ENCODE data around the gene RETN.

- TF ChIP-seq CTCF (conservative IDR thresholded peaks at IDR 0.05; ENCODE audit: low read length) (no peak), EZH2phosphoT487 (IDR thresholded peaks at IDR 0.05; ENCODE audit: borderline replicate concordance, low read depth, low read length) (no peak)
Measured at GRCh38 chr19:7654401-7654800, 14.4 kb upstream of the RETN start.

All from OCI-LY7 (cell line).